SKM-1 (cell line): ENCODE data around the gene KRTAP10-2.

ENCODE experiments used
- DNase-seq: peaks from one replicate; lab custom pipeline; 2025; ENCODE audit not compliant: unreplicated experiment; lab: John Stamatoyannopoulos, UW

Gene KRTAP10-2

DNA sequence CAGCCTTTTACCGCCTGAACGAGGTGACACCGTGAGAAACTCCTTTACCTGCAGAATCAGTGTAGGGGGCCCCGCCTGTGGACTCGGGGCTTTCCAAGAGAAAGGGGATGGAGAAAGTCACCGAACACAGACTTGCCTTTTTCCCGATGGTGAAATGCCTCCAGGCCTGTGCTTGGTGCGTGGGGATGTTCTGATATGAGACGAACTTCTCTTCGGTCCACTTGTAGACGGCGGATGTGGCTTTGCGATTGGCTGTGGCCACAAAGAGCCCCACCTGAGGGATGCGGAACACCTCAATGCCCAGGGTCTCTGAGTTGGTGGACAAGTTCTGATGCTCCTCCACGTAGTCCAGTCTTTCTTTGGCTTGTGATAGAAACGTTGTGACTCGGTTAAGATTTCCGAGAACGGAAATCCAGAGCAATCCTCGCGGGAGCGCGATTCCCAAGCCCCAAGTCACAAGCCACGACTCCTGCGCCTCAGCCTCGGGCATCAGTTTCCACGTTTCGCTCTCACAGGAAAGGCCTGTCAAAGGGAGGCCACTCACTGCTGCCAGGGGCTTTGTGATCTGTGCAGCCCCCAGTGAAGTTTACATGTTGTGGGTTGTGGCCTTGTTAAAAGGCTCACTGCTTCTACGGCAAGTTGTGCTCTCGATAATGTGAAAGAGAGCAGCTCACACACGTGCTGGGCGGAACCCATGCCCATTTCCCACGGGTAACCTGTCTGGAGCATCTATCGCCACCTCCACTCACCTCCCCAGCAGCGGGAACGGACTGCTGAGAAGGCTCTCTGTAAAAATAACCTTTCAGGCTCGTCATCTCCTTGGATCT, 23.9 kb downstream of the KRTAP10-2 start:
- DNase-seq: no peak

DNA sequence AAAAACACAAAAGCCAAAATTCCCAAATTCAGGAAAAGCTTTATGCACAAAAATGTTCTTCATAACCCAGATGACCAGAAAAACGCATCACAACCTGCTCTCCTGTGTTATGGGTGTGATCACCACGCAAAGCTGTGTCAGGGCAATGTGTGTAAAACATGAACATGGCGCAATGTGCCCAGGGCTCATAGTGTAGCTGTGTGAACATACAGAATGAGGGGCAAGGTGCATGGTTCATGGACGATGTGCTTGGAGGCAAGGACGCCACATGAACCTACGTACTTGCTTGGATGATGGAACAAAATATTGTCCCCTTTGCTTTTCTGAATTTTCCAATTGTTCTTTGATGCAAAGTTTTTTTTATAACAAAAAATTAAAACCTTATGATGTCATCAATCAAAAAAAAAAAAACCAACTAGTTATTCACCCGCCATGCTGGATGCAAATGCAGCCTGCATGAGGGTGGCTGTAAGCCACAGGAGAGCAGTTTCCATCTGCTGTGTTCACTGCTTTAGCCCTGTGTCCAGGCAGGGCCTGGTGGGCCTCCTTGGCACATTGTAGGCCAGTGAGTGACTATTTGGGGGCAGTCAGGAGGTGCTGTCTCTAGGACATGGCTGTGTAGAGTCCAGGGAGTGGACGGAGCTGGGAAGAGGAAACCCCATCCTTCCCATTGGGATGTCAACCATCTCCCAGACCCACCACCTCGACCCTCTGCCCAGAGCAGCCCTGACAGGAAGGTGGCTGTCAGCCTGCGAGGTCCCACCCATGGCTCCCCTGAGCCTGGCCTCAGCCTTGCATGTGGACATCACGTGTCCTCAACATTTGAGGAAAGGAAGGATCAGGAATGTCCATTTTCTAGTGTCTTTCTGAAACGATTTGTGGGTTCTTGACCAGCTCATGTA, 25.0 kb downstream of the KRTAP10-2 start:
- no peak for DNase-seq

DNA sequence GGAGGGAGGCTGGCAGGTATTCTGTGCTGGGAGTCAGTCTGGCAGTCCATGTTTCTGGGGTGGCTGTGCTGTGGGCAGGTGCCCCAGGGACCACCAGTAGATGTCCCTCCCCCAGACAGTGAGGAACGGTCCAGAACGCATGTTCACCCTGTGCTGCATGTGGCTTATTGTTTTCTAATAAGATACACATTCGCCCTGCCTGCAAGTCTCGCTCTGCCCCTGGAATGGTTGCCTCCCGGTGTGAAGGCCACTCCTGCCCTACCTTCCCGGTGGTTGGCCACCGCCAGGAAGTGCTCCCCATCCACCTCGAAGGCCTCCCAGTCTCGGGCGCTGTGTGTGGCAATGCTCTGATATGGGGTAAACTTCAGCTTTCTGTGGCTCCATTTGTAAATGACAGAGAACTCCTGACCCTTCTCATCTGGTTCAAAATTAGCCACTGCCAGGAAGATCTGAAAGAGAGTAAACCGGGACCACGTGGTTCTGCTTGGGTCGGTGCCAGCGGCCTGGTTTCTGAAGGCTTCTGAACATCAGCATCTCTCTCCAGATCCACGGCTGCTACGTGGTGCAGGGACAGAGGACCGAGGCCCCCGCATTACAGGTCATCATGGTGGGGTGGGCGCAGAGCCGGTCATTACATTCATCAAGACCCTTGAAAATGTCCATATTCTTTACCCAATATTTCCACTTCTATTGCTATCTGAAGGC, 25.8 kb downstream of the KRTAP10-2 start:
- no peak for DNase-seq

DNA sequence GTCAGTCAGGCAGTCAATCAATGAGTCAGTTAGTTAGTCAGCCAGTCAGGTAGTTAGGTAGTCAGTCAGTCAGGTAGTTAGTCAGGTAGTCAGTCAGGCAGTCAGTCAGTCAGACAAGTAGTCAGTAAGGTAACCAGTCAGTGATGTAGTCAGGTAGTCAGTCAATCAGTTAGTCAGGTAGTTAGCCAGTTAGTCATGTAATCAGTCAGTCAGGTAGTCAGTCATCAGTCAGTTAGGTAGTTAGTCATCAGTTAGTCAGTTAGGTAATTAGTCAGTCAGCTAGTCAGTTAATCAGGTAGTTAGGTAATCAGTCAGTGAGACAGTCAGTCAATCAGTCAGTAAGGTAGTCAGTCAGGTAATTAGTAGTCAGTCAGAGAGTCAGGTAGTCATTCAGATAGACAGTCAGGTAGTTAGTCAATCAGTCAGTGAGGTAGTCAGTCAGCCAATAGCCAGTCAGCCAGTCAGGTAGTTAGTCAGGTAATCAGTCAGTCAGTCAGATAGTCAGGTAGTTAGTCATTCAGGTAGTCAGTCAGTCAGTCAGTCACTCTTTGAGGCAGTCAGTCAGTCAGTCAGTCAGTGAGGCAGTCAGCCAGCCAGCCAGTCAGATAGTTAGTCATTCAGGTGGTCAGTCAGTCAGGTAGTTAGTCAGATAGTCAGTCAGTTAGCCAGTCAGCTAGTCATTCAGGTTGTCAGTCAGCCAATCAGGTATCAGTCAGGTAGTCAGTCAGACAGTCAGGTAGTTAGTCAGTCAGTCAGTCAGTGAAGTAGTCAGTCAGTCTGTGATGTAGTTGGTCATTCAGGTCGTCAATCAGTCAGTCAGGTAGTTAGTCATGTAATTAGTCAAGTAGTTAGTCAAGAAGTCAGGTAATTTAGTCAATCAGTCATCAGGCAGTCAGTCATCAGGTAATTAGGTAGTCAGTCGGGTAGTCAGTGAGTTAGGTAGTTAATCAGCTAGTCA, 26.6 kb downstream of the KRTAP10-2 start:
- DNase-seq: no peak

DNA sequence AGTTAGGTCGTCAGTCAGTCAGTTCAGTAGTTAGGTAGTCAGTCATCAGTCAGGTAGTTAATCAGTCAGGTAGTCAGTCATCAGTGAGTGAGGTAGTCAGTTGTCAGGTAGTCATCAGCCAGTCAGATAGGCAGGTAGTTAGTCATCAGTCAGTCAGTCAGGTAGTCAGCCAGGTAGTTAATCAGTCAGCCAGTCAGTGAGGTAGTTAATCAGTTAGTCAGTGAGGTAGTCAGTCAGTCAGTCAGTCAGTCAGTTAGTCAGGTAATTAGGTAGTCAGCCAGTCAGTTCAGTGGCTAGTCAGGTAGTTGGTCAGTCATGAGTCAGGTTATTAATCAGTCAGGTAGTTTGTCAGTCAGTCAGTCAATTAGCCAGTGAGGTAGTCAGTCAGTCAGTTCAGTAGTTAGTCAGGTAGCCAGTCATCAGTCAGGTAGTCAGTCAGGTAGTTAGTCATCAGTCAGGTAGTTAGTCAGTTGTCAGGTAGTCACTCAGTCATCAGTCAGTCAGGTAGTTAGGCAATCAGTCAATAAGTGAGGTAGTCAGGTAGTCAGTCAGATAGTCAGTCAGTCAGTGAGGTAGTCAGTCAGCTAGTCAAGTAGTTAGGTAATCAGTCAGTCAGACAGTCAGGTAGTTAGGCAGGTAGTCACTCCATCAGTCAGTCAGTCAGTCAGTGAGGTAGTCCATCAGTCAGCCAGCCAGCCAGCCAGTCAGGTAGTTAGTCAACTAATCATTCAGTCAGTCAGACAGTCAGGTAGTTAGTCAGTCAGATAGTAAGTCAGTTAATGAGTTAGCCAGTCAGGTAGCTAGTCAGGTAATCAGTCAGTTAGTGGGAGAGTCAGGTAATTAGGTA, 27.5 kb downstream of the KRTAP10-2 start:
- DNase-seq: no peak

DNA sequence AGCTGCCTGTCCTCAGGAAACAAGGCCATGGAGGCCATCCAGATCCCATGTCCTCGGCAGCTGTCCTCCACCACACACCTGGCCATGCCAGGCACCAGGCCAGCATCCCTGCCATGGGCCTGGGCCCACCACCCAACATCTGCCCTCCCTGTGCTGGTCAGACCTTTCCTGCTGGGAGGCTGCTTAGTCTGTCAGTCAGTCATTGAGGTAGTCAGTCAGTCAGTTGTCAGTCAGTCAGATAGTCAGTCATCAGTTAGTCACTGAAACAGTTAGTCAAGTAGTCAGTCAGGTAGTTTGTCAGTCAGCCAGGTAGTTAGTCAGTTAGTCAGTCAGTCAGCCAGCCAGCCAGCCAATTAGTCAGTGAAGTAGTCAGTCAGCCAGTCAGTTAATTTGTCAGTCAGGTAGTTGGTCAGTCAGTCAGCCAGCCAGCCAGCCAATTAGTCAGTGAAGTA, 28.5 kb downstream of the KRTAP10-2 start:
- DNase-seq: no peak

DNA sequence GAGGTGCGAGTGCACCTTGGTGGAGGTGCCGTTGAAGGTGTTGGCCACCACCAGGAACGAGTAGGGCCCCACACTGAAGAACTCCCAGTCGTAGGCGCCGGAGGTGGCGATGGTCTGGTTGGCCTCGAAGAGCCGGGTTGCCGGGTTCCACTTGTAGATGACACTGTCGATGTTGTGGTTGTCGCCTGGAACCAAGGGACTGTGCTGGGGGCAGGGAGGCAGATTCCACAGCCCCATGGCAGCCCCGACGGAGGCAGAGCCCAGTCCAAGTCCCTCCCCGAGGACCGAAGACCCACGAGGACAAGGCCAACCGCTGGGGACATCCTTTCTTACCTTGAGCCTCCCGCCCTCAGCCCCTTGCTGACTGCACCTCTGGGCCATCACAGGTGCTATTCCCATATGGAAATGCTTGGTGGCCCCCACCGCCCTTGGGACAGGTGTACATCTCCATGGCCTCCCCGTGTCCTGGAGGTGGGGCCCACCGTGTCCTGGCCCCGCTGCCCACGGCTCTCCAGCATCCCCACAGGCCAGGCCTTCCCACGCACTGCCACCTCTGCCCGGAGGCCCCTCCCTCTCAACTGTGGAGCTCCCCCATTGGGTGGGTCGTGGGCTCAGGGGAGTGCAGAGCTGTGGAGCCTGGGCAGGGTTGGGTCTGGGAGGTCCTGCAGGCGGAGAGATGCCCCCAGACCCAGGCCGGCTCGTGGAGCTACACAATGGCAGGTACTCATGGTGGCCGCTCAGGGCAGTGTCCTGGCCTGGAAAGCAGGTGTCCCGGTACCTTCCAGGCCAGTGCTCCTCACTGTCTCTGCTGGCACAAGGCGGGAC, 29.2 kb downstream of the KRTAP10-2 start:
- no peak for DNase-seq

DNA sequence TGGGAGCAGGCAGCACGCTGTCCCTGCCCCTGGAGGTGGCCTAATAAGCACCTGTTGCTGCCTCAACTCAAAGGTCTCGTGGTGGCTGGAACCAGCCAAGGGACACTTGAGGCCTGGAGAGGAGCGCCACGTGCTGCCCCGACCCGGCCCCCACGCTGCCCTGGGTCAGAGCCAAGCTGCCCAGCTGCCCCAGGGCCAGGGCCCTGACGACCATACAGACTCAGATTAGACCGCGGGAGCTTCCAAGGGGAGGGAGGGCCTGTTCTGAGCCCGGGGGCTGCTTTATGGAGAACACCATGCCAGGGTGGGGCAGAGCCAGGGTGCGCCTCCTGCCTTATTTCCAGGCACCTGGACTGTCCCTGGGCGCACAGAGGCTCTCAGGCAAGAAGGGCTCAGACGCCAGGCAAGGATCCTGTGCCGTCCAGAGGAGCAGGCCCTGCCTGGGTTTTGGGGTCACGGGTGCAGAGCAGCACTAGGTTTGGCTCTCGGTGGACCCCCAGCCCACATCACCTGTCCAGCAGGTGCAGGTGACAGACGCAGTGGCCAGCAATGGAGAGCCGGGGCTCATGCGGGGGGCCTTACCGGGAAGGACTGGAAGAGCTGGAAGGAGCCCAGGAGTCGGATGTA, 29.9 kb downstream of the KRTAP10-2 start:
- no peak for DNase-seq

DNA sequence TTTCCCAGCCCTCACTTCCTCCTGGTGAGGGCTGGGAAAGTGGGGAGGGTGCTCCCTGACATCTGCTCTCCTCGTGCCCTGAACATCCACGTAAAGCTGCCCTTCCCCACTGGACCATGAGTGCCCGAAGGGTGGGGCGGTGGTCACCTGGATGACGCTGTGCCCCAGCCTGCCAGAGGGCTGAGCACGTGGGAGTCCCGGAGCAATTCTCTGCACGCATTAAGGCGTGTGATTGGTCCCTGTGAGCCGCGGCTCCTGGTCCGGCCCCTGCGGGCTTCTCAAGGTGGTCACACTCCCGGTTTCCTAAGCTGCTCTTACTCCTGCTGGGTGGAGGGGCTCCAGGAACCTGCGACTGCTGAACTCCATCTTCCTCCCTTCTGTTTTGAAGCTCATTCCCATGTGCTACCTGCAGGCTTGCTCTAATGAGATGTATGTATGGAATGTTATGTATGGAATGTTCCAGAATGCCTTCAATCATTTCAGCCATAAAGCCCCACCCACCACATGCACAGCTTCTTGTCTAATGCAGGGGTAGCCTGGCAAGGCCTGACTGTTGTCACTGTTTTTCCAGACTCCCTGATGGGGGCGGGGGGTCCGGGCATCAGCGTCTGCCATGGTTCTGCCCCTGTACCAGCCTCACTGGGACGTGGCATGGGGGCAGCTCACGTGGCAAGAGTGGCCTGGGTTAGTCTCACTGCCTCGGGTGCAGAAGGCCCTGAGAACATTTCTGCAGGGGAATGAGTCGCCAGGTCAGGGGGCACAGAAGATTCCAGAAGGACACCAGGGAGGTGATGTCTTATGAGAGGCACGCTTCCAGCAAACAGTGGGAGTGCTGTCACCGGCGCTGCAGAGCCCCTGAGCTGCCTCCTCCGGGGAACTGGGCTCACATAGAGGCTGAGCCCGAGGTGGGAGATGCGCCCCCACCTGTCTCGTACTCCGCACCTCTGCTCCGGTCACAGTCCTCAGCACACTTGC, 30.7 kb downstream of the KRTAP10-2 start:
- DNase-seq: no peak

DNA sequence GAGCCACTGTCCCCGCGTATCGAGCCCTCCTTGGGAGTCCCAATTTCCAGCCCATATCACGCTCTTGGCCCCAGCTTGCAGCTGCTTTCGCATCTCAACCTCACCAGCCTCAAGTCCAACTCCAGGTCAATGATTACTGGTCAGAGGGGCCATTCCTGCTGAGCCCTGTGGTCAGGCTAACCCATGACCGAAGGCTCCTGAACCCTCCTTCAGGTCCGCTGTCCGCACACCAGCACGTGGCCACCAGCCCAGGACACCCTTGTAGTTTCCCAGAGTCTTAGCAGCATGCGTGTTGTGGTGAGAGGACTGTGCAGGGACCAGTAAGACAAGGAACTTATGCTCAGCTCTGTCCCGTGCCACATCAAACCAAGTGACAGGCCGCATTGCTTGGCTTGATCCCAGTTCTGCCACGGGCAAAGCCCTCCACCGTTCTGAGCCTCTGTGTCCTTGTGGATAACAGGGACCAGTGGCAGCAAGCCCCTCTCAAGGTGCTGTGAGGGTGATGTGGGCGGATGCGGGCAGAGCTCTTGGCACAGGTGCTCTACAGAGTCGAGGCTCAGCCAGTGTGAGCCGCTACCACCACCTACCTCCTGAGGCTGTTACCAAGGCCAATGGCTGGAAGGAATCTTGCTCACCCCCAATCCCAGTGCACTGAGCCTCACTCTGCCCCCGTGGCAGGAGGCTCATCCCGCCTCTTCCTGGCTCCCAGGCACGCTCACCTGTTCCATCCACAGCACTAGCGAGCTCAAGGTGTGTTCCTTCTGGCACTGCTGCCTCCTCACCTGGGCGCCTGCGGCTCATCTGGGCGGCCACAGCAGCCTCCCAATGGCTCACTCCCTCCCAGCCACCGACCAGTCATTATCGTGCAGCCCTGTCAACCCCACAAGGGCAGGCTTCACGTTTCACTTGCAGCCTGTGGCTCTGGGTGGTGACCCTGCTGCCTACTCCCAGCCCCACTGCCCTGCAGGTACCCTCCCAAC, 31.7 kb downstream of the KRTAP10-2 start:
- DNase-seq: no peak

DNA sequence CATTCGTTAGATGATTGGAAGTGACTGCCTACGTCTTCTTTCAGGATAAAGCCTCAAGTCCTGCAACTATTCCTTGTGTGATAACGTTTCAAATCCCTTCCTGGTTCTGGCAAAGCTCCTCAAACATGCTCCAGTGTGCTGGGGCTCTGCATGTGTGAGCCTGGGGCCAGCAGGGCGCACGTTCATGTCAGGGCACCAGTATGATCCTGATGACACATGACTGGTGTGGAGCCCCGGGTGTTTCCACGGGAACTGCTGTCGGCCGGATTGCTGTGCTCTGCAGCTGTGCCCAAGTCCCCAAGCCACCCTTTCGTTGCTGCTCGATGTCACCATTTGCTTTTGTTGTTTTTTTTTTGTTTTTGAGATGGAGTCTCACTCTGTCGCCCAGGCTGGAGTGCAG, 32.6 kb downstream of the KRTAP10-2 start:
- no peak for DNase-seq

DNA sequence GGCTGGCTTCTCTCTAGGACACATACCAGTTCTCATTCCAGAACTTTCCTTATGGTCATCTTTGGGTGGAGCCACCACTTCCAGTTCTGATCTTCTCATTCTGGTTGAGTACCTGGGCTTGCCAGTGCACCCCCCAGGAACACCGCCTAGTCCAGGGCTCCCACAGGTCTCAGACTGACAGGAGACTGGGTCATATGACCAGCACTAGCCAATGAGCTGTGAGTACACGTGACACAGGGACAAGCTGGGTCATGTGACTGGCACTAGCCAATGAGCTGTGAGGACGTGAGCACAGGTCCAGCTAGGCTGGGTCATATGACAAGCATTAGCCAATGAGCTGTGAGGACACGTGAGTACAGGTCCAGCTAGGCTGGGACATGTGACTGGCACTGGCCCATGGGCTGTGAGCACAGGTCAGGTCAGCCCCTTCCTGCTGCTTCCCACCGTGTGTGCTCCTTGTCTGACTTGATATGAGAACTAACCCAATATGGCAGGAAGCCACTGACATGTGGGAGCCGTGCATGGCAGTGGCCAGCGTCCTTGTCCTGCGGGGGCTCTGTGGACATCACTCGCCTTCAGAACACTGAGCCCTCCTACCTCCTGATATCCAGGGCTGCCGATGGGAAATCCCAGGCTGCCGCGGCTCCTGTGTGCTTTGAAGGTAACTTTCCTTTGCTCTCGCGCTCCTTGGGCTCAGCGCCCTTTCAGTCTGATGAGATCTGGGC, 34.0 kb downstream of the KRTAP10-2 start:
- no peak for DNase-seq

DNA sequence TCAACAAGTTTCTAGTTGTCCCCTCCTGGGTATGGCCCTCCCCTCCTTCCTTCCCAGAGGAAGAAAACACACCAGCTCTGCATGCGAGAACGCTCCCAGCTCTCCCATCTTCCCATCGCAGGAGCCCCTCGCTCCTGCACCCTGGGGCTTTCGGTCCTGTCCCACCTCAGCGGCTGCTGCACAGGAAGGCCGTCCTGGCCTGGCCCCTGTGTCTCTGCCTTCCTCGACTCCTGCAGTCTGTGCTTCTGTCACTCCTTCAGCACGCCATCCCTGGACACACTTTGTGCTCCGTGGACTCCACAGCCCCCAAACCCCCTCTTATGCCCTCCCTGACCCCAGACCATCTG, 34.5 kb downstream of the KRTAP10-2 start:
- no peak for DNase-seq

DNA sequence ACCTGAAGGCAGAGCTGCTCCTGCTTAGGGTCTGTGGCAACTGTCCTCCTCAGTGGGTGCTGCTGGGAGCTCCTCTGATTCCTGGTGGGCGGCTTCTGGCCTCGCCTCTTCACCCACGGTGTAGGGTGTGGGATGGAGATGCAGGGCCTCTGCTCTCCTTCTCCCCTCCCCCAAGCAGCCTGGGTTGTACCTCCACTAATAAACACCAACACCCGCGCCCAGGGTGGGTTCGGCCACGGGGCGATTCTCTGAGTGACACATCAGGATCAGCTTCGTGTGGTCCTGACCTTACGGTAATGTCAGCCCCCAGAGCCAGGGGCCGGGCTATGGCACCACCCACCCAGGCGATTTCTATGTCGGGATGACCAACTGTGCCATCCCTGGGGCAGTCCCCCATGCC, 35.0 kb downstream of the KRTAP10-2 start:
- no peak for DNase-seq
